ENCODE measurements around the gene PLIN4.

- TF ChIP-seq CTCF (conservative IDR thresholded peaks at IDR 0.05; ENCODE audit: low read length) = no peak
- no peak for TF ChIP-seq EZH2phosphoT487 (IDR thresholded peaks at IDR 0.05; ENCODE audit: borderline replicate concordance, low read depth, low read length)
Measured at GRCh38 chr19:4497770-4498389, 20.4 kb downstream of the PLIN4 start.
